GM21515 (cell line): Measurements from ENCODE around the gene TCHP.
"Not testable (repeated sequence)": the region's sequence is repeated elsewhere in the genome, so short reads cannot be mapped to it uniquely, and the experiment has no call there.

Source experiments
- ATAC-seq: cut with Tn5 transposase; IDR thresholded peaks from one replicate; pipeline ENCODE4 v1.9.1; 2021; ENCODE audit not compliant: unreplicated experiment

The TCHP gene

GRCh38 chr12:109879351-109880042, 20.6 kb upstream of the TCHP start:
- no peak for ATAC-seq

DNA sequence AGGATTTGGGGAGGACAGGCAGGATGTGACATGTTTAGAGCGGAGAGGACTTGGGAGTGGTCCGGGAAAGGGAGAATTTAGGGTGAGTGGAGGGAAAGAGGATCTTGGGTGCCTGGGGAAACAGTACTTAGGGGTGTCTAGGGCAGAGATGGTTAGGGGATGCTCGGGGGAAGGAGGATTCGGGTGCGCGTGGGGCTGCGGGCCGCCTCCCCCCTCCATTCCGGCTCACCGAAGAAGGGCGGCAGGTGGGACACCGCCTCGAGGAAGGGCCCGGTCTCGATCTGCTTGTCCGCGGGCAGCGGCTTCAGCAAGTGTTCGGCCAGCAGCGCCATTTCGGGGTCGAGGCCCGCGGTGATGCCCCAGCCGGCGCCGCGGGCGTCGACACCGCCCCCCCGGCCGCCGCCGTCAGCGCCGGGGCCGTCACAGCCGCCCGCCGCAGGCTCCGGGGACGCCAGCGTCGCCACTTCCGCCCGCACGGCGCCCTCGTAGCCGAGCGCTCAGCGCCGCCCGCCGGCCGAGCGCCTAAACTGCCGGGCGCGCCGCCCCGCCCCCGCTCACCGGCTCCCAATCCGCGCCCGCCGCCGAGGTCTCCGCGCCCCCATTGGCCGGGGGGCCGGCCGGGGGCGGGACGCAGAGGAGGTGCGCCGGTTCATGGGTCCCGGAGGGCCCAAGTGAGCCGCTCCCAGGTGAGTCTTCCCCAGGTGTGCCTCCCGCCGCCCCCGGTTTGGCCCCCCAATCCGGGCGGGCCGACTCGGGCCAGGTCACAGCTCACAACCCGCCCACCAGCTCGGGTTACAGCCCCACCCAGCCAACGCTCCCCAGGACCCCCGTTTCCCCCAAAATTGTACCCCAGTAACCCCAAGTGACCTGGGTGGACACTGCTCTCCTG, 19.8 kb upstream of the TCHP start, which contains the start of gene GLTP:
GLTP (minus strand) TSS at position 499 of the 889 bp plus-strand sequence; CDS start at position 332, 167 bp downstream.
- peak; percentile 90 for ATAC-seq

- no peak for ATAC-seq
These were observed 19.1 kb upstream of the TCHP start for GRCh38 chr12:109880938-109881337.

GRCh38 chr12:109881752-109882151, 18.3 kb upstream of the TCHP start:
- no peak for ATAC-seq

GRCh38 chr12:109883461-109883860, 16.6 kb upstream of the TCHP start:
- no peak for ATAC-seq

- ATAC-seq = no peak
These were observed 14.5 kb upstream of the TCHP start for GRCh38 chr12:109885616-109886015.

DNA sequence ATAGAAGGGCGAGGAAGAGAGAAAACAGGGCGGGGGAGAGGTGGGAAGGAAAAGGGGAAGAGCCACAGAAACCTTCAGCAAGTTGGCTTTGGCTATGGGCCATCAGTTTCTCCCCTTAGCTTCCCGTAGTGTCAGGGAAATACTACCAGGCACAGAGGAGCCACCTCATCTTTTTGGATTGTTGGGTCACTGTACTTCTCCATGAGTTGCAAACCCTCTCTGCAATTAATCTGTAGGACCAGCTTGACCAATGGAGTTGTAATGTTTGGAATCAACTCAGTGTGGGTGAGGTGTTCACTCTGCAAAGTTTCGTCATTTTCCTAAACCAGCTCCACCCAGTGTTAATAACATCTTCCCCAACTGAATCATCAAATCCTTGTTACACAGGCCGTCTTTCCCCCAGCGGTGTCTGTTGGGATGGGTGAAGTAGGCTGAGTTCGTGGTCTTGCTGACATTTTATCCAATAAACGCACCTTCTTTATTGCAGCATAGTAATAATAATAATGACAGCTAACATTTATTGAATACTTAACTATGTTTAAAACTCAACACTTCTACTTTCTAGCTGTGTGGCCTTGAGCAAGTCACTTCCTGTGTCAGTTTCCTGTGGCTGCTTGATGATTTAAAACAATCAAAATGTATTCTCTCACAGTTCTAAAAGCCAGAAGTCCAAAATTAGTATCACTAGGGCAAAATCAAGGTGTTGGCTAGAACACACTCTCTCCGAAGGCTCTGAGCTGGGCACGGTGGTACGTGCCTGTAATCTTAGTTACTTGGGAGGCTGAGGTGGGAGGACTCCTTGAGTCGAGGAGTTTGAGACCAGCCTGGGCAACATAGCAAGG, 11.7 kb upstream of the TCHP start:
- ATAC-seq = no peak

DNA sequence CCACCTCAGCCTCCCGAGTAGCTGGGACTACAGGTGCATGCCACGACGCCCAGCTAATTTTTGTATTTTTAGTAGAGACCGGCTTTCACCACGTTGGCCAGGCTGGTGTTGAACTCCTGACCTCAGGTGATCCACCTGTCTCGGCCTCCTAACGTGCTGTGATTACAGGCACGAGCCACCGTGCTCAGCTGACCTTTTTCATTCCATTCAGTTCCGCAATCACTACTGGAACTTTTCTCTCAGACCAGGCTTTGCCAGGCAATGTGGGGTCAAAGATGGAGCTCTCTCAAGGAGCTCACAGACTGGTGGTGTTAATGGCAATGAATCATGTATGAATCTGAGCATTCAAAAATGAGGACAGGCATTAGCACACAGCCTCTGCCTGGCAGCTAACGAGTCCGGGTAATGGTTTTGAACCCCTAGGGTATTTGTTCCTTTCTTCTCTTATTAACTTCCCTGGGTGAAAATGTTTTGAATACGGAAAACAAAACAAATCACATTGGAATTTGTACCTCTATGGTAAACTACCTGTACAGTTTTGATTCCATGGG, 9.4 kb upstream of the TCHP start:
- ATAC-seq = no peak

- ATAC-seq = not testable (repeated sequence)
These were observed 8.3 kb upstream of the TCHP start for GRCh38 chr12:109891731-109892130.

- ATAC-seq = no peak
These were observed 7.8 kb upstream of the TCHP start for GRCh38 chr12:109892165-109892715.

GRCh38 chr12:109892748-109893147, 7.3 kb upstream of the TCHP start:
- no peak for ATAC-seq

DNA sequence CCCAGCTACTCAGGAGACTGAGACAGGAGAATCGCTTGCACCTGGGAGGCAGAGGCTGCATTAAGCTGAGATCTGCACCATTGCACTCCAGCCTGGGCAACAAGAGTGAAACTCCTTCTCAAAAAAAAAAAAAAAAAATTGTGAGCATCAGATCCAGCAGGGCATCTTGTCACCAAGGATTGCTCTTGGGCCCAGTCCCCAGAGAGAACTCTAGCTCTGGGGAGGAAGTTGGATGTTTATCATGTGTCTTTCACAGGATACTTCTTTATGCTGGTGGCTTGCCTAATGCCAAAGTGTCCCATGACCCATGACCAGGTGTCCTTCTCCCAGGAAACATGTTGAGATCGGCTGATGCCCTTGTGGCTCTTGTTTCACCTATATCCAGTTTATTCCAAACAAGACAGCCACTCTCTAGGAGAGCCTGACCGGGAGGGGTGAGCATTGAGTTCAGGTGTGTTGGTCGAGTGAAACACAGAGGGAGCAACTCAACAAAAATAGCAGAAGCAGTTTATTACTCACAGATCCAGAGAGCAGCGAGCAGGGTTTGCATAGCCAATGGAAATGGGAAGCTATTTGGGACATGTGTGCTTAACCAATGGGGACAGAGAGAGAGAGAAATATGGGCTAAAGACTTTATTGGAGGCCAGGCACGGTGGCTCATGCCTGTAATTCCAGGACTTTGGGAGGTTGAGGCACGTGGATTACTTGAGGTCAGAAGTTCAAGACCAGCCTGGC, 6.6 kb upstream of the TCHP start:
- no peak for ATAC-seq

- ATAC-seq = no peak
These were observed 5.1 kb upstream of the TCHP start for GRCh38 chr12:109894939-109895338.

- ATAC-seq = no peak
These were observed 3.9 kb upstream of the TCHP start for GRCh38 chr12:109896188-109896587.

DNA sequence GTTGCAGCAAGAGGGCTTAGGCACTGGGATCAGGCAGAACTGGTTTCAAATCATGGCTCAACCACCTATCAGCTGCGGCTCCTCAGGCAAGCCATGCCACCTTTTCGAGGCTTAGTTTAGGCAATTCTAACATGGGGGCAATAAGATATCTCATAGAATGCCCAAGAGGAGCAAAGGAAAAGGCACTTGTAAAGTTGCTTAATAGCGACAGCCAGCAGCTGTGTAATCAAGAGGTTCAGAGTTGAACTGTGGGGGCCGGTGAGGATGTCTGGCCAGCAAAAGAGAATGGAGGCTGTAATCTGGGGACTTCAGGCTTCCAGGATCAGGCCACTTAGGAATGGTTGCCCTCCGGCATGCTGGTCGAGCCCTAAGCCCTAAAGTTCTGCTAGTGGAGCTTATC, 3.0 kb upstream of the TCHP start:
- no peak for ATAC-seq

GRCh38 chr12:109899345-109899744, 729 bp upstream of the TCHP start:
- not testable (repeated sequence) for ATAC-seq

GRCh38 chr12:109900752-109901580, 892 bp downstream of the TCHP start:
- peak; percentile 27 for ATAC-seq

DNA sequence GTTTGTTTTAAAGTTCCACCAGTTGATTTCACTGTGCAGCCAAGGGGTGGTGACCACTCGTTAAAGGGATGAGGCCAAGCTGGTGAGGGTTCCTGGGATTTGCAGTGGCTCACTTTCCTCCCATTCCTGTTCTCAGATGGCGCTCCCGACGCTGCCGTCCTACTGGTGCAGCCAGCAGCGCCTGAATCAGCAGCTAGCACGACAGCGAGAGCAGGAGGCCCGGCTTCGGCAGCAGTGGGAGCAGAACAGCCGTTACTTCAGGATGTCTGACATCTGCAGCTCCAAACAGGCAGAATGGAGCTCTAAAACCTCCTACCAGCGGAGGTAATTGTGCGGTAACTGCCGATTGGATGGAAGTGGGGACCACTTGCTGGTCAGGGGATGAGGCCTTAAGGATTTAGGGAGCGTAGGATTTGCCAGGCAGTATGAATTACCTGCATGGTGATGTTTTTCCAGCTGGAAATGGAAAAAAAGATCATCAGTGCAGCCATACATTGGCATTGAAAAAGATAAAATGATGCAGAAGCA, 2.9 kb downstream of the TCHP start:
- no peak for ATAC-seq

GRCh38 chr12:109905301-109905700, 5.2 kb downstream of the TCHP start:
- no peak for ATAC-seq
